LNCaP clone FGC (cell line): ENCODE measurements around the gene NEAT1.

Experiments
- DNase-seq: peaks from one replicate; pipeline ENCODE4 v3.0.0-alpha.2; 2011; ENCODE audit warnings: low read depth
- H3K4me3 ChIP-seq: 2 replicates; pipeline ENCODE4 v1.5.1; 2011; ENCODE audit warnings: mild to moderate bottlenecking, low read depth, low read length, control low read depth
- CTCF ChIP-seq: IDR thresholded peaks from 2 replicates; pipeline ENCODE4 v1.5.1; 2012; ENCODE audit warnings: mild to moderate bottlenecking; ENCODE audit not compliant: control insufficient read depth, insufficient read depth; ENCODE audit errors: extremely low read depth

Gene NEAT1

GRCh38 chr11:65378208-65378927 is 44.2 kb upstream of the NEAT1 start:
- TF ChIP-seq CTCF, result no peak
- no peak overlapping the region for H3K4me3 ChIP-seq
- no peak for DNase-seq

- no peak for DNase-seq
- no peak for TF ChIP-seq CTCF
Measured at GRCh38 chr11:65378928-65379638, 43.5 kb upstream of the NEAT1 start.

GRCh38 chr11:65379698-65380459 is 42.7 kb upstream of the NEAT1 start:
- DNase-seq, result no peak
- TF ChIP-seq CTCF, result no peak
- no peak overlapping the region for H3K4me3 ChIP-seq

More at GRCh38 chr11:65378928-65379638, 43.5 kb upstream of the NEAT1 start:
- H3K4me3 ChIP-seq, result no peak overlapping the region

GRCh38 chr11:65380460-65381119 is 42.0 kb upstream of the NEAT1 start:
- H3K4me3 ChIP-seq, result no peak overlapping the region
- TF ChIP-seq CTCF, result no peak
- no peak for DNase-seq

GRCh38 chr11:65381716-65382032 is 40.9 kb upstream of the NEAT1 start:
- peak; percentile 36 for DNase-seq
- peak overlapping the region; percentile 50 for H3K4me3 ChIP-seq
- TF ChIP-seq CTCF, result no peak

GRCh38 chr11:65382033-65382803 is 40.4 kb upstream of the NEAT1 start, which contains the start of gene SLC25A45:
Gene SLC25A45, minus strand, starts transcription at chr11:65382646. Its CDS starts 695 bp downstream, at chr11:65381951.
- peak within 1 kb of the TSS; percentile 50 for H3K4me3 ChIP-seq
- peak; percentile 57 for TF ChIP-seq CTCF
- peak; percentile 64 for DNase-seq
